NB4 (cell line): Measurements from ENCODE around the gene XKR8.

ENCODE experiments used
- CTCF ChIP-seq: IDR thresholded peaks from one replicate; pipeline ENCODE4 v1.5.1; 2012; ENCODE audit warnings: low read depth, low read length
- MYC ChIP-seq: IDR thresholded peaks from 2 replicates; pipeline ENCODE4 v1.6.1; 2011; ENCODE audit warnings: low read depth, low read length

- TF ChIP-seq CTCF (no peak), MYC (no peak)
These were observed 33.5 kb downstream of the XKR8 start for GRCh38 chr1:27993241-27993640.
